ENCODE data around the gene ZPBP.

DNA sequence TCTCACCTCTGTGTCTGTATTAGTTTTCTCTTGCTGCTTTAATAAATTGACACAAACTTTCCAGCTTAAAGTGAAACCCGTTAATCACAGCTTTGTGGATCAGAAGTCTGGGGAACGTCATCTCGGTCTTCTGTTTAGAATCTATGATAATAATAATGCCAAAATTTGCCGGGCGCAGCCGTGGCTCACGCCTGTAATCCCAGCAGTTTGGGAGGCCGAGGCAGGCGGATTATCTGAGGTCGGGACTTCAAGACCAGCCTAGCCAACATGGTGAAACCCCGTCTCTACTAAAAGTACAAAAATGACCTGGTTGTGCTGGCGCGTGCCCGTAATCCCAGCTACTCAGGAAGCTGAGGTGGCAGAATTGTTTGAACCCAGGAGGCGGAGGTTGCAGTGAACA is 8.8 kb upstream of the ZPBP start:
- TF ChIP-seq, protein P1, sequence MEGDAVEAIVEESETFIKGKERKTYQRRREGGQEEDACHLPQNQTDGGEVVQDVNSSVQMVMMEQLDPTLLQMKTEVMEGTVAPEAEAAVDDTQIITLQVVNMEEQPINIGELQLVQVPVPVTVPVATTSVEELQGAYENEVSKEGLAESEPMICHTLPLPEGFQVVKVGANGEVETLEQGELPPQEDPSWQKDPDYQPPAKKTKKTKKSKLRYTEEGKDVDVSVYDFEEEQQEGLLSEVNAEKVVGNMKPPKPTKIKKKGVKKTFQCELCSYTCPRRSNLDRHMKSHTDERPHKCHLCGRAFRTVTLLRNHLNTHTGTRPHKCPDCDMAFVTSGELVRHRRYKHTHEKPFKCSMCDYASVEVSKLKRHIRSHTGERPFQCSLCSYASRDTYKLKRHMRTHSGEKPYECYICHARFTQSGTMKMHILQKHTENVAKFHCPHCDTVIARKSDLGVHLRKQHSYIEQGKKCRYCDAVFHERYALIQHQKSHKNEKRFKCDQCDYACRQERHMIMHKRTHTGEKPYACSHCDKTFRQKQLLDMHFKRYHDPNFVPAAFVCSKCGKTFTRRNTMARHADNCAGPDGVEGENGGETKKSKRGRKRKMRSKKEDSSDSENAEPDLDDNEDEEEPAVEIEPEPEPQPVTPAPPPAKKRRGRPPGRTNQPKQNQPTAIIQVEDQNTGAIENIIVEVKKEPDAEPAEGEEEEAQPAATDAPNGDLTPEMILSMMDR (IDR thresholded peaks at IDR 0.05) = no peak
- TF ChIP-seq POLR2AphosphoS5 (IDR thresholded peaks at IDR 0.05; ENCODE audit: low read depth, low read length) = no peak
- TF ChIP-seq SIN3A (IDR thresholded peaks at IDR 0.05; ENCODE audit: borderline replicate concordance, insufficient read depth, low read depth, low read length) = no peak

Data from Panc1 (cell line).